ES-I3 (cell line): ENCODE results near the gene COLEC12.

Experiments
- H3K36me3 ChIP-seq: 2 replicates; pipeline ENCODE4 v1.6.1; 2013; ENCODE audit warnings: mild to moderate bottlenecking, low read length, control low read depth, moderate library complexity; ENCODE audit not compliant: insufficient read depth
- H3K4me1 ChIP-seq: 2 replicates; pipeline ENCODE4 v1.6.1; 2013; ENCODE audit warnings: mild to moderate bottlenecking, control low read depth, low read length; ENCODE audit not compliant: insufficient read depth
- H3K9ac ChIP-seq: 2 replicates; pipeline ENCODE4 v1.6.1; 2013; ENCODE audit warnings: low read depth, mild to moderate bottlenecking, low read length, moderate library complexity
- H3K9me3 ChIP-seq: 2 replicates; pipeline ENCODE4 v1.6.1; 2013; ENCODE audit warnings: mild to moderate bottlenecking, low read length, moderate library complexity; ENCODE audit not compliant: control insufficient read depth, insufficient read depth

The COLEC12 gene

GRCh38 chr18:272650-273049 is 227.9 kb downstream of the COLEC12 start:
- no peak overlapping the region for H3K9ac ChIP-seq

GRCh38 chr18:269480-270095 is 230.9 kb downstream of the COLEC12 start:
- no peaks in the 10 kb centered on the region for H3K9me3 ChIP-seq
- peaks cover 17% of the 10 kb centered on the region; the same call in 1 of the 2 replicates for H3K4me1 ChIP-seq
- H3K9ac ChIP-seq: peak overlapping the region; percentile 17; the same call in 1 of the 2 replicates
- H3K36me3 ChIP-seq: no peaks in the 10 kb centered on the region

More at GRCh38 chr18:272650-273049, 227.9 kb downstream of the COLEC12 start:
- no peaks in the 10 kb centered on the region for H3K9me3 ChIP-seq
- peaks cover 17% of the 10 kb centered on the region; the same call in 1 of the 2 replicates for H3K4me1 ChIP-seq
- no peaks in the 10 kb centered on the region for H3K36me3 ChIP-seq

- Histone ChIP-seq H3K9me3 (no peaks in the 10 kb centered on the region), H3K9ac (peak within 1 kb of the TSS; percentile 95), H3K36me3 (peaks cover 7% of the 10 kb centered on the region; the same call in 1 of the 2 replicates), H3K4me1 (peaks cover 17% of the 10 kb centered on the region; the same call in 1 of the 2 replicates)
These were observed 232.6 kb downstream of the COLEC12 start, which contains the start of gene THOC1 for GRCh38 chr18:267688-268552. Gene THOC1 (minus strand): TSS chr18:268047. CDS start chr18:268019, 28 bp downstream.

GRCh38 chr18:267380-267687 is 233.2 kb downstream of the COLEC12 start:
- peaks cover 12% of the 10 kb centered on the region; the same call in 1 of the 2 replicates for H3K4me1 ChIP-seq
- peak overlapping the region; percentile 95 for H3K9ac ChIP-seq
- no peaks in the 10 kb centered on the region for H3K9me3 ChIP-seq
- peaks cover 7% of the 10 kb centered on the region; the same call in 1 of the 2 replicates for H3K36me3 ChIP-seq
